A549 (cell line): Measurements from ENCODE around the gene SULT1B1. TPM values are rescaled to one million over a fixed set of nuclear protein-coding genes. Genes with fewer than 3 reads are reported as not detected.

Experiments
- ATAC-seq, 2 experiments: fragments of 200-7000 bp in 1 of 2; fragments of >200 bp in 1 of 2; cut with Nextera tagmentation in 1 of 2; cut with Tn5 transposase in 1 of 2; 3 replicates each; pipeline versions ENCODE4 v1.8.0 to v1.9.1; 2018 to 2020; ENCODE audit warnings: mild to moderate bottlenecking in 1 of 2, moderate library complexity in 1 of 2
- CTCF ChIA-PET: fragments of 300-600 bp; sonication (Branson Sonifier 250); formaldehyde crosslinking; extraction: SDS; loops from one replicate; lab custom pipeline; 2021; ENCODE audit warnings: antibody characterized with exemption, inconsistent platforms; lab: Yijun Ruan, JAX
- POLR2A ChIA-PET: fragments of 350-600 bp; formaldehyde crosslinking; extraction: SDS; loops from one replicate; lab custom pipeline; 2021; ENCODE audit warnings: antibody characterized with exemption, inconsistent platforms; lab: Yijun Ruan, JAX
- DNase-seq, 2 experiments: peaks; one replicate each; pipeline versions ENCODE4 v3.0.0 to v3.0.0-alpha.2; 2011 to 2016; ENCODE audit warnings: low read depth in 1 of 2, low spot score in 1 of 2
- FAIRE-seq: peaks from 2 replicates; lab custom pipeline; 2011; peaks lifted over from hg19 to GRCh38; lab: Jason Lieb, UNC
- H3K27ac ChIP-seq, 2 experiments: fragments of >200 bp; sonication (Bioruptor Twin); formaldehyde crosslinking; 3 replicates each; pipeline ENCODE4 v1.5.1; 2016 to 2017
- H3K4me1 ChIP-seq: fragments of >200 bp; sonication (Bioruptor Twin); formaldehyde crosslinking; 3 replicates; pipeline ENCODE4 v1.6.1; 2016
- H3K4me2 ChIP-seq: fragments of >200 bp; sonication (Bioruptor Twin); formaldehyde crosslinking; 3 replicates; pipeline ENCODE4 v1.6.1; 2016
- H3K4me3 ChIP-seq: fragments of >200 bp; sonication (Bioruptor Twin); formaldehyde crosslinking; 3 replicates; pipeline ENCODE4 v1.5.1; 2016
- H3K9me3 ChIP-seq: fragments of >200 bp; sonication (Bioruptor Twin); formaldehyde crosslinking; 3 replicates; pipeline ENCODE4 v1.6.1; 2016
- BHLHE40 ChIP-seq: IDR thresholded peaks from 2 replicates; pipeline ENCODE4 v1.6.1; 2012; ENCODE audit warnings: low read depth, low read length, inconsistent platforms
- CBX2 ChIP-seq: fragments of 200-600 bp; sonication (generic); IDR thresholded peaks from 2 replicates; pipeline ENCODE4 v1.6.1; 2016; ENCODE audit warnings: low read depth, mild to moderate bottlenecking, borderline replicate concordance
- CBX8 ChIP-seq: fragments of 200-600 bp; sonication (generic); IDR thresholded peaks from 2 replicates; pipeline ENCODE4 v1.6.1; 2016
- CEBPB ChIP-seq, 2 experiments: fragments of >200 bp in 1 of 2; sonication (Bioruptor Twin) in 1 of 2; formaldehyde crosslinking in 1 of 2; IDR thresholded peaks; 2 replicates each; pipeline ENCODE4 v1.6.1; 2012 to 2016
- CHD2 ChIP-seq: fragments of 150-350 bp; IDR thresholded peaks from 2 replicates; pipeline ENCODE4 v1.6.1; 2014; ENCODE audit warnings: low read length; ENCODE audit not compliant: partially characterized antibody
- CHD4 ChIP-seq: fragments of 200-600 bp; sonication (generic); IDR thresholded peaks from 2 replicates; pipeline ENCODE4 v1.6.1; 2016; ENCODE audit warnings: antibody characterized with exemption, mild to moderate bottlenecking, borderline replicate concordance
- EHF ChIP-seq: fragments of 250-450 bp; sonication (Bioruptor Pico); IDR thresholded peaks from 2 replicates; pipeline ENCODE4 v1.5.0; 2020; ENCODE audit warnings: mild to moderate bottlenecking
- EP300 ChIP-seq, 2 experiments: fragments of >200 bp; sonication (Bioruptor Twin); formaldehyde crosslinking; IDR thresholded peaks; 2 replicates in 1 of 2; 3 replicates in 1 of 2; pipeline ENCODE4 v1.6.1; 2016 to 2017
- FOSB ChIP-seq: fragments of 250-450 bp; sonication (Bioruptor Pico); IDR thresholded peaks from 2 replicates; pipeline ENCODE4 v1.5.0; 2020; ENCODE audit warnings: mild to moderate bottlenecking, moderate library complexity
- FOSL2 ChIP-seq, 2 experiments: fragments of 450-650 bp in 1 of 2; fragments of >200 bp in 1 of 2; sonication (Bioruptor Twin) in 1 of 2; formaldehyde crosslinking; IDR thresholded peaks; 2 replicates each; pipeline versions ENCODE4 v1.5.0 to v1.6.1; 2016 to 2020; ENCODE audit warnings: mild to moderate bottlenecking in 1 of 2, moderate library complexity in 1 of 2
- GATA3 ChIP-seq: IDR thresholded peaks from 2 replicates; pipeline ENCODE4 v1.6.1; 2012; ENCODE audit warnings: borderline replicate concordance
- HEYL ChIP-seq: fragments of 250-450 bp; sonication (Bioruptor Pico); IDR thresholded peaks from 2 replicates; pipeline ENCODE4 v1.8.0; 2021; ENCODE audit warnings: mild to moderate bottlenecking, moderate library complexity
- JUN ChIP-seq, 2 experiments: fragments of >200 bp; sonication (Bioruptor Twin); formaldehyde crosslinking; IDR thresholded peaks; 2 replicates in 1 of 2; 3 replicates in 1 of 2; pipeline ENCODE4 v1.6.1; 2016 to 2017
- MAX ChIP-seq: IDR thresholded peaks from 2 replicates; pipeline ENCODE4 v1.6.1; 2012
- NPAS2 ChIP-seq: fragments of 250-450 bp; sonication (Bioruptor Pico); IDR thresholded peaks from 2 replicates; pipeline ENCODE4 v1.8.0; 2022; ENCODE audit warnings: mild to moderate bottlenecking, moderate library complexity, borderline replicate concordance
- PHF8 ChIP-seq: fragments of 200-600 bp; sonication (generic); IDR thresholded peaks from 2 replicates; pipeline ENCODE4 v1.6.1; 2016; ENCODE audit warnings: low read depth, mild to moderate bottlenecking, antibody characterized with exemption, moderate library complexity, borderline replicate concordance
- RAD21 ChIP-seq, 2 experiments: fragments of >200 bp in 1 of 2; sonication (Bioruptor Twin) in 1 of 2; formaldehyde crosslinking in 1 of 2; IDR thresholded peaks in 1 of 2; conservative IDR thresholded peaks in 1 of 2; 2 replicates in 1 of 2; 3 replicates in 1 of 2; pipeline ENCODE4 v1.6.1; 2012 to 2018; ENCODE audit warnings: inconsistent platforms in 1 of 2
- RARB ChIP-seq: fragments of 250-450 bp; sonication (Bioruptor Pico); IDR thresholded peaks from 2 replicates; pipeline ENCODE4 v1.8.0; 2021; ENCODE audit warnings: mild to moderate bottlenecking, moderate library complexity
- RFX5 ChIP-seq: fragments of 450-650 bp; IDR thresholded peaks from 2 replicates; pipeline ENCODE4 v1.7.1; 2014; ENCODE audit warnings: antibody characterized with exemption, mild to moderate bottlenecking, moderate library complexity
- SMC3 ChIP-seq: fragments of >200 bp; sonication (Bioruptor Twin); formaldehyde crosslinking; IDR thresholded peaks from 3 replicates; pipeline ENCODE4 v1.6.1; 2018; ENCODE audit warnings: inconsistent platforms
- SREBF2 ChIP-seq: fragments of 450-650 bp; IDR thresholded peaks from 2 replicates; pipeline ENCODE4 v1.6.1; 2014; ENCODE audit warnings: mild to moderate bottlenecking, moderate library complexity
- ZC3H11A ChIP-seq: fragments of 450-650 bp; IDR thresholded peaks from 2 replicates; pipeline ENCODE4 v1.6.1; 2014; ENCODE audit warnings: antibody characterized with exemption, mild to moderate bottlenecking
- ZFP36 ChIP-seq: fragments of 450-650 bp; IDR thresholded peaks from 2 replicates; pipeline ENCODE4 v1.6.1; 2014; ENCODE audit warnings: borderline replicate concordance; ENCODE audit not compliant: partially characterized antibody
- ZNF302 ChIP-seq: fragments of 250-450 bp; sonication (Bioruptor Pico); IDR thresholded peaks from 2 replicates; pipeline ENCODE4 v1.9.0; 2021; ENCODE audit warnings: inconsistent platforms, mild to moderate bottlenecking, moderate library complexity
- ZSCAN20 ChIP-seq: fragments of 250-450 bp; sonication (Bioruptor Pico); IDR thresholded peaks from 2 replicates; pipeline ENCODE4 v1.8.0; 2022; ENCODE audit warnings: mild to moderate bottlenecking, moderate library complexity
- WGBS: methylation state at CpG from one replicate; pipeline ENCODE4 v1.1.6; 2017; ENCODE audit errors: missing lambda C conversion rate; 5-methylcytosine and 5-hydroxymethylcytosine counted together
- polyA plus RNA-seq, 4 experiments: library from polyadenylated mRNA; depleted of rRNA in 3 of 4; stranded (reverse); fragments of >200 nt; fragmentation: RNase III in 1 of 4; extraction: RNeasy Plus Mini Kit Qiagen cat#74134 plus additional on column Dnase treatment in 1 of 4; gene quantifications; 2 replicates in 3 of 4; 3 replicates in 1 of 4; pipeline ENCODE4 v1.2.3, GENCODE V29; 2011 to 2017
- TF ChIP-seq, protein P1 (sequence below): fragments of 450-650 bp; IDR thresholded peaks from 2 replicates; pipeline ENCODE4 v1.6.1; 2014; ENCODE audit warnings: antibody characterized with exemption
- TF ChIP-seq, protein P2 (sequence below): fragments of 150-350 bp; IDR thresholded peaks from 2 replicates; pipeline ENCODE4 v1.6.1; 2014; ENCODE audit warnings: low read depth, mild to moderate bottlenecking, low read length
- TF ChIP-seq, protein P3 (sequence below): fragments of 250-450 bp; sonication (Bioruptor Pico); IDR thresholded peaks from 2 replicates; pipeline ENCODE4 v1.5.0; 2021; ENCODE audit warnings: mild to moderate bottlenecking, moderate library complexity, borderline replicate concordance
- TF ChIP-seq, protein P4 (sequence below): IDR thresholded peaks from 2 replicates; pipeline ENCODE4 v1.6.1; 2012; ENCODE audit warnings: low read depth, borderline replicate concordance

SULT1B1 gene
- polyA plus RNA-seq, 2 of the 4 experiments (the other 2 are of a cell fraction), result 0.01 to 0.13 TPM

DNA sequence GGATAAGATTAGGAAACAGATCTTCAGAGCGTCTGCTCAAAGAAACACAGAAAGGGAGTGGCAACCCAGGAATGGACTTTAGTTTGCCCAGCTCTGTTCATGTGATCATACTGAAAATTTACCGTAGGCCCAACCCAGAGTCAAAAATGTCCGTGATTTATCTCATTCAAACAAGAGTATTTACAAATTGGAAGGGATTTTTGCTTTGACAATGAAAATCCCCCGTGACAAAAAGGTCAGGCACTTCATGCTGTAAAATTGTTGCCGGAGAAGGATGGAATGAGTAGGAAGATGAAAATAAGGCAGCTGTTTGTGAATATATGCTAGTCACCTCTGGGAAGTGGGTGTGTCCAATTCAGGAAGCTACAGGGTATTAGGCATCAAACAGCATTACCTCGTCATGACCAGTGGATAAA, 1.2 kb downstream of the SULT1B1 start:
- Histone ChIP-seq H3K27ac (no peak overlapping the region), H3K4me2 (no peak overlapping the region)
- no peak for FAIRE-seq

DNA sequence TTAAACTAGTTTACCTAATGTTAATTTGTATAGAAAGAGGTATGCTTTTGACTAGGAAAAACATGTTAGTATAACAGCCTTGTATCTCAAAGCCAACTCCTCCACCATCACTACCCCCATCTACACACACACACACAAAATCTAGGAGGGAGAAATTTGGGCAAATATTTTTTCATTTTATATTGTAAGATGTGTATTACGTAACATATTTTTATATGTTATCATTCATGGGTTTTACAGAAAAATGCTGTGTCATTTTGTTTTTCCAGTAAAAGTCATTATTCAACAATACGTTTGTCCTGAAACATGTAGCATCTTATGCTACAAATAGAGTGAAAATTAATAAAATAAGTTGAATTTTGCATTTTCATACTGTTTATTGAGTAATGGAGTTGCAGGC, 3.0 kb downstream of the SULT1B1 start:
- ATAC-seq (no peak), DNase-seq (no peak), FAIRE-seq (no peak)
- Histone ChIP-seq H3K4me1 (no peaks in the 10 kb centered on the region), H3K4me2 (no peak overlapping the region), H3K9me3 (no peaks in the 10 kb centered on the region), H3K4me3 (no peak overlapping the region), H3K27ac (no peak overlapping the region)
- WGBS, result 75% methylated on average over 2 of the region's 2 CpGs
- ChIA-PET CTCF (no interaction called here), POLR2A (no interaction called here)
- no peak for TF ChIP-seq NPAS2 (CRISPR knock-in tag)
- TF ChIP-seq RAD21 (conservative IDR thresholded peaks at IDR 0.05 in 1 of 2, IDR thresholded peaks at IDR 0.05 in 1 of 2), result no peak
- TF ChIP-seq SREBF2, result no peak
- TF ChIP-seq, protein P1, sequence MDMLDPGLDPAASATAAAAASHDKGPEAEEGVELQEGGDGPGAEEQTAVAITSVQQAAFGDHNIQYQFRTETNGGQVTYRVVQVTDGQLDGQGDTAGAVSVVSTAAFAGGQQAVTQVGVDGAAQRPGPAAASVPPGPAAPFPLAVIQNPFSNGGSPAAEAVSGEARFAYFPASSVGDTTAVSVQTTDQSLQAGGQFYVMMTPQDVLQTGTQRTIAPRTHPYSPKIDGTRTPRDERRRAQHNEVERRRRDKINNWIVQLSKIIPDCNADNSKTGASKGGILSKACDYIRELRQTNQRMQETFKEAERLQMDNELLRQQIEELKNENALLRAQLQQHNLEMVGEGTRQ, result no peak
- TF ChIP-seq GATA3, result no peak
- TF ChIP-seq MAX, result no peak
- no peak for TF ChIP-seq SMC3
- TF ChIP-seq RARB, result no peak
- no peak for TF ChIP-seq CBX8
- no peak for TF ChIP-seq EHF
- no peak for TF ChIP-seq FOSB (CRISPR knock-in tag)
- TF ChIP-seq EP300 (IDR thresholded peaks at IDR 0.05), result no peak
- no peak for TF ChIP-seq CBX2
- TF ChIP-seq CHD2, result no peak
- TF ChIP-seq ZC3H11A, result no peak
- TF ChIP-seq CHD4, result no peak

More for the DNA sequence above, 1.2 kb downstream of the SULT1B1 start:
- no peaks in the 10 kb centered on the region for H3K4me1 ChIP-seq
- CTCF ChIA-PET, result no interaction called here
- no peak for ATAC-seq
- H3K9me3 ChIP-seq, result no peaks in the 10 kb centered on the region
- H3K4me3 ChIP-seq, result no peak overlapping the region
- TF ChIP-seq FOSB (CRISPR knock-in tag), result no peak
- TF ChIP-seq CEBPB (IDR thresholded peaks at IDR 0.05), result no peak
- no peak for TF ChIP-seq RAD21 (conservative IDR thresholded peaks at IDR 0.05 in 1 of 2, IDR thresholded peaks at IDR 0.05 in 1 of 2)
- no peak for TF ChIP-seq PHF8
- no peak for TF ChIP-seq ZSCAN20 (CRISPR knock-in tag)
- TF ChIP-seq, protein P1, result no peak
- no peak for TF ChIP-seq BHLHE40
- TF ChIP-seq FOSL2 (IDR thresholded peaks at IDR 0.05), result no peak
- no peak for TF ChIP-seq FOSL2 (CRISPR knock-in tag; IDR thresholded peaks at IDR 0.05)
- TF ChIP-seq RFX5, result no peak
- TF ChIP-seq JUN (IDR thresholded peaks at IDR 0.05), result no peak
- TF ChIP-seq HEYL (CRISPR knock-in tag), result no peak
- TF ChIP-seq ZFP36, result no peak
- TF ChIP-seq CHD2, result no peak
- TF ChIP-seq, protein P2, sequence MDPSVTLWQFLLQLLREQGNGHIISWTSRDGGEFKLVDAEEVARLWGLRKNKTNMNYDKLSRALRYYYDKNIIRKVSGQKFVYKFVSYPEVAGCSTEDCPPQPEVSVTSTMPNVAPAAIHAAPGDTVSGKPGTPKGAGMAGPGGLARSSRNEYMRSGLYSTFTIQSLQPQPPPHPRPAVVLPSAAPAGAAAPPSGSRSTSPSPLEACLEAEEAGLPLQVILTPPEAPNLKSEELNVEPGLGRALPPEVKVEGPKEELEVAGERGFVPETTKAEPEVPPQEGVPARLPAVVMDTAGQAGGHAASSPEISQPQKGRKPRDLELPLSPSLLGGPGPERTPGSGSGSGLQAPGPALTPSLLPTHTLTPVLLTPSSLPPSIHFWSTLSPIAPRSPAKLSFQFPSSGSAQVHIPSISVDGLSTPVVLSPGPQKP, result no peak
- TF ChIP-seq, protein P3, sequence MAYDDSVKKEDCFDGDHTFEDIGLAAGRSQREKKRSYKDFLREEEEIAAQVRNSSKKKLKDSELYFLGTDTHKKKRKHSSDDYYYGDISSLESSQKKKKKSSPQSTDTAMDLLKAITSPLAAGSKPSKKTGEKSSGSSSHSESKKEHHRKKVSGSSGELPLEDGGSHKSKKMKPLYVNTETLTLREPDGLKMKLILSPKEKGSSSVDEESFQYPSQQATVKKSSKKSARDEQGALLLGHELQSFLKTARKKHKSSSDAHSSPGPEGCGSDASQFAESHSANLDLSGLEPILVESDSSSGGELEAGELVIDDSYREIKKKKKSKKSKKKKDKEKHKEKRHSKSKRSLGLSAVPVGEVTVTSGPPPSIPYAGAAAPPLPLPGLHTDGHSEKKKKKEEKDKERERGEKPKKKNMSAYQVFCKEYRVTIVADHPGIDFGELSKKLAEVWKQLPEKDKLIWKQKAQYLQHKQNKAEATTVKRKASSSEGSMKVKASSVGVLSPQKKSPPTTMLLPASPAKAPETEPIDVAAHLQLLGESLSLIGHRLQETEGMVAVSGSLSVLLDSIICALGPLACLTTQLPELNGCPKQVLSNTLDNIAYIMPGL (CRISPR knock-in tag), result no peak
- TF ChIP-seq ZNF302 (CRISPR knock-in tag), result no peak
- TF ChIP-seq EHF, result no peak
- TF ChIP-seq, protein P4, sequence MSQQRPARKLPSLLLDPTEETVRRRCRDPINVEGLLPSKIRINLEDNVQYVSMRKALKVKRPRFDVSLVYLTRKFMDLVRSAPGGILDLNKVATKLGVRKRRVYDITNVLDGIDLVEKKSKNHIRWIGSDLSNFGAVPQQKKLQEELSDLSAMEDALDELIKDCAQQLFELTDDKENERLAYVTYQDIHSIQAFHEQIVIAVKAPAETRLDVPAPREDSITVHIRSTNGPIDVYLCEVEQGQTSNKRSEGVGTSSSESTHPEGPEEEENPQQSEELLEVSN, result no peak
- no peak for TF ChIP-seq RARB
- TF ChIP-seq, all 56 proteins: peak for 0
- 33% methylated on average over 6 of the region's 6 CpGs for WGBS
- POLR2A ChIA-PET, result no interaction called here
- peak in 1 of 2 experiments; percentile 18 for DNase-seq
